K562 (cell line): Measurements from ENCODE around the gene MYO5C. TPM values are rescaled to one million over a fixed set of nuclear protein-coding genes. Genes with fewer than 3 reads are reported as not detected.

Experiments
- ATAC-seq: fragments of 200-7000 bp; cut with Tn5 transposase; 3 replicates; pipeline ENCODE4 v1.9.1; 2020; ENCODE audit warnings: moderate library complexity
- BruUV-seq: library from RNA; stranded (reverse); fragments of 400-500 nt; replicated peaks from 2 replicates; lab custom pipeline; 2021; lab: Mats Ljungman, UMichigan
- CTCF ChIA-PET: fragments of 300-600 bp; formaldehyde crosslinking; extraction: SDS; loops from one replicate; lab custom pipeline; 2021; ENCODE audit warnings: low intra/inter-chr PET ratio; lab: Yijun Ruan, JAX
- POLR2A ChIA-PET: fragments of 300-600, 350-650 bp; sonication (Branson Sonifier 250); formaldehyde crosslinking; extraction: SDS; loops from one replicate; lab custom pipeline; 2021; ENCODE audit warnings: antibody characterized with exemption, inconsistent platforms; lab: Yijun Ruan, JAX
- DNase-seq, 4 experiments: peaks; one replicate each; pipeline versions ENCODE4 v3.0.0 to v3.0.0-alpha.2; 2011 to 2018; ENCODE audit warnings: low spot score in 3 of 4, mixed read lengths in 3 of 4; ENCODE audit errors: extremely low read depth in 1 of 4
- FAIRE-seq: peaks from 2 replicates; lab custom pipeline; 2011; peaks lifted over from hg19 to GRCh38; lab: Jason Lieb, UNC
- H2AFZ ChIP-seq: 2 replicates; pipeline ENCODE4 v1.6.0; 2011; ENCODE audit warnings: low read depth, low read length, control low read depth, inconsistent platforms
- H3K27ac ChIP-seq: fragments of 200-600 bp; 3 replicates; pipeline ENCODE4 v1.8.0; 2011; ENCODE audit warnings: low read depth, mild to moderate bottlenecking, control low read depth, inconsistent platforms, low read length, moderate library complexity, mixed read lengths; ENCODE audit errors: extremely low read depth
- H3K27me3 ChIP-seq, 2 experiments: fragments of 300-600 bp in 1 of 2; 2 replicates in 1 of 2; 3 replicates in 1 of 2; pipeline versions ENCODE4 v1.6.0 to v1.8.0; 2011; ENCODE audit warnings: inconsistent platforms in 2 of 2, low read length in 2 of 2, mild to moderate bottlenecking in 1 of 2, mixed read lengths in 1 of 2, moderate library complexity in 1 of 2; ENCODE audit not compliant: control insufficient read depth in 2 of 2, insufficient read depth in 2 of 2
- H3K36me3 ChIP-seq: fragments of 300-600 bp; 3 replicates; pipeline ENCODE4 v1.8.0; 2011; ENCODE audit warnings: mild to moderate bottlenecking, low read length, inconsistent platforms; ENCODE audit not compliant: control insufficient read depth, insufficient read depth
- H3K4me1 ChIP-seq, 2 experiments: fragments of 200-600 bp in 1 of 2; replicated peaks in 1 of 2; 2 replicates in 1 of 2; 3 replicates in 1 of 2; pipeline versions ENCODE4 v1.5.1 to v1.8.0; 2011; ENCODE audit warnings: inconsistent platforms in 2 of 2, low read length in 2 of 2, mild to moderate bottlenecking in 1 of 2, mixed read lengths in 1 of 2, moderate library complexity in 1 of 2; ENCODE audit not compliant: control insufficient read depth in 2 of 2, insufficient read depth in 2 of 2
- H3K4me2 ChIP-seq: 2 replicates; pipeline ENCODE4 v1.6.1; 2011; ENCODE audit warnings: low read length, control low read depth, inconsistent platforms, mixed read lengths; ENCODE audit not compliant: insufficient read depth
- H3K4me3 ChIP-seq: fragments of 200-600 bp; sonication (generic), shearing (Covaris generic); 2 replicates; pipeline ENCODE4 v1.5.1; 2016; ENCODE audit warnings: control low read depth, inconsistent platforms
- H3K79me2 ChIP-seq: fragments of 200-600 bp; 3 replicates; pipeline ENCODE4 v1.8.0; 2011; ENCODE audit warnings: low read length, inconsistent platforms; ENCODE audit not compliant: control insufficient read depth, insufficient read depth
- H3K9ac ChIP-seq, 2 experiments: 2 replicates each; pipeline versions ENCODE4 v1.6.0 to v1.6.1; 2011; ENCODE audit warnings: low read depth in 2 of 2, low read length in 2 of 2, control low read depth in 1 of 2, inconsistent platforms in 1 of 2, mild to moderate bottlenecking in 1 of 2, mixed read lengths in 1 of 2; ENCODE audit not compliant: insufficient read depth in 1 of 2
- H3K9me1 ChIP-seq: one replicate; pipeline ENCODE4 v1.6.0; 2011; ENCODE audit warnings: inconsistent platforms, mild to moderate bottlenecking, low read length, moderate library complexity; ENCODE audit not compliant: control insufficient read depth, insufficient read depth
- H3K9me3 ChIP-seq: replicated peaks from 2 replicates; pipeline ENCODE4 v1.5.1; 2011; ENCODE audit warnings: low read depth, low read length, inconsistent platforms; ENCODE audit not compliant: control insufficient read depth, insufficient read depth
- H4K20me1 ChIP-seq: replicated peaks from 2 replicates; pipeline ENCODE4 v1.6.1; 2011; ENCODE audit warnings: low read length, inconsistent platforms, mixed read lengths; ENCODE audit not compliant: control insufficient read depth, insufficient read depth
- CBX8 ChIP-seq: fragments of 200-600 bp; sonication (generic); IDR thresholded peaks from 2 replicates; pipeline ENCODE4 v1.6.1; 2012; ENCODE audit warnings: borderline replicate concordance, mixed run types, low read depth, mild to moderate bottlenecking, moderate library complexity, mixed read lengths, low read length, control low read depth, inconsistent platforms; ENCODE audit not compliant: poor library complexity, severe bottlenecking; ENCODE audit errors: extremely low read depth
- MAFG ChIP-seq: fragments of 450-650 bp; conservative IDR thresholded peaks from 2 replicates; pipeline ENCODE4 v1.6.1; 2016; ENCODE audit warnings: missing genetic modification characterization, missing compliant biosample characterization
- MLX ChIP-seq, 2 experiments: fragments of 450-650 bp in 1 of 2; sonication (generic) in 1 of 2; formaldehyde crosslinking; conservative IDR thresholded peaks; 2 replicates each; pipeline versions ENCODE4 v1.4.0 to v1.8.1; 2020 to 2022; ENCODE audit warnings: mild to moderate bottlenecking in 1 of 2, missing genetic modification reagents in 1 of 2
- ZNF253 ChIP-seq: fragments of 250-450 bp; sonication (Bioruptor Pico); conservative IDR thresholded peaks from 2 replicates; pipeline ENCODE4 v1.6.1; 2021; ENCODE audit warnings: mild to moderate bottlenecking
- ZNF316 ChIP-seq: fragments of 450-650 bp; IDR thresholded peaks from 2 replicates; pipeline ENCODE4 v1.6.1; 2016
- WGBS: fragments of 100-300 bp; shearing (Covaris generic); methylation state at CpG from one replicate; pipeline ENCODE4 v1.1.6; 2016; ENCODE audit warnings: low coverage, mixed read lengths; ENCODE audit not compliant: insufficient coverage; ENCODE audit errors: missing lambda C conversion rate; 5-methylcytosine and 5-hydroxymethylcytosine counted together
- in situ Hi-C: fragments of 300-500 bp; cut with MboI; formaldehyde crosslinking; loops from 4 replicates; pipeline ENCODE4 v1.15.0; 2018; ENCODE audit warnings: inconsistent platforms, mixed read lengths
- intact Hi-C: fragments of 100-400 bp; cut with micrococcal nuclease; formaldehyde crosslinking; loops from 2 replicates; pipeline ENCODE4 v1.14.2; 2022
- polyA plus RNA-seq, 8 experiments: library from polyadenylated mRNA; depleted of rRNA in 4 of 8; stranded (reverse) in 5 of 8; unstranded in 3 of 8; fragments of >200 nt; fragmentation: Nextera tagmentation in 2 of 8; fragmentation: Illumina TruSeq in 1 of 8; extraction: Ambion mirVana in 2 of 8; extraction: Trizol in 1 of 8; gene quantifications; 2 replicates each; pipeline versions ENCODE4 v1.2.1 to v1.2.3, GENCODE V29; 2011 to 2014; ENCODE audit warnings: inconsistent platforms in 1 of 8, missing spikeins in 1 of 8
- total RNA-seq, 7 experiments: library from RNA; depleted of rRNA in 6 of 7; stranded (reverse); fragments of >200 nt in 6 of 7; fragmentation: Illumina TruSeq in 2 of 7; extraction: Trizol in 2 of 7; gene quantifications; 2 replicates each; pipeline versions ENCODE4 v1.2.1 to v1.2.3, GENCODE V29; 2011 to 2021; ENCODE audit warnings: low replicate concordance in 1 of 7

MYO5C gene
- total and polyA plus RNA-seq, 9 of the 15 experiments (the other 6 are each of a cell fraction or from before 2014, with no cell fraction given): 0.01 to 0.24 TPM; not detected in 7

- in situ Hi-C loops: no loop called here
- Histone ChIP-seq H3K27me3 (peaks cover 13 to 19% of the 10 kb centered on the region in 2 experiments), H3K27ac (no peak overlapping the region), H2AFZ (no peak overlapping the region), H3K4me2 (no peak overlapping the region), H3K9ac (no peak overlapping the region), H3K79me2 (no peaks in the 10 kb centered on the region)
- intact Hi-C loops: no loop called here
- no peak for TF ChIP-seq ZNF253 (CRISPR knock-in tag)
- peak; percentile 30; the same call in 1 of the 2 replicates for TF ChIP-seq MAFG (tag)
- 0 out of 2 replicates have a peak, but pooled peaks have one; percentile 9 for TF ChIP-seq ZNF316
- TF ChIP-seq, all 486 proteins: peak for 2
- WGBS: 0% methylated on average over 3 of the region's 3 CpGs
- DNase-seq (no peak), ATAC-seq (no peak), FAIRE-seq (no peak)
- Histone ChIP-seq H4K20me1 (no peaks in the 10 kb centered on the region), H3K36me3 (no peaks in the 10 kb centered on the region), H3K9me1 (no peaks in the 10 kb centered on the region), H3K9me3 (no peaks in the 10 kb centered on the region), H3K4me3 (no peak overlapping the region), H3K4me1 (no peaks in the 10 kb centered on the region)
- BruUV-seq: no TSS peak
- ChIA-PET POLR2A (interaction anchor here (0.9 to 1.0 kb wide), 2 partner anchors 9 to 12 kb away, joined by 4 read pairs; no protein-coding TSS in a partner anchor), CTCF (no interaction called here)
These were observed 98.7 kb downstream of the MYO5C start for GRCh38 chr15:52196891-52197290.

- no peaks in the 10 kb centered on the region; a peak in 1 of 5 replicates for H3K4me1 ChIP-seq
- 0% methylated on average over 1 of the region's 1 CpG for WGBS
- peaks cover 26 to 35% of the 10 kb centered on the region in 2 experiments for H3K27me3 ChIP-seq
- H3K9ac ChIP-seq: no peak overlapping the region
- ChIA-PET CTCF (interaction anchor here (0.6 kb wide), 1 partner anchor 681 kb away, joined by 3 read pairs; no protein-coding TSS in a partner anchor), POLR2A (interaction anchor here (1.1 to 2.1 kb wide), 3 partner anchors 10 to 23 kb away, joined by 3 to 10 read pairs (median 3); no protein-coding TSS in a partner anchor)
- no peak overlapping the region for H3K4me3 ChIP-seq
- H4K20me1 ChIP-seq: no peaks in the 10 kb centered on the region
- no peaks in the 10 kb centered on the region for H3K9me3 ChIP-seq
- no peaks in the 10 kb centered on the region for H3K79me2 ChIP-seq
- no peak overlapping the region for H2AFZ ChIP-seq
- no peaks in the 10 kb centered on the region for H3K9me1 ChIP-seq
- H3K36me3 ChIP-seq: no peaks in the 10 kb centered on the region
- no peak overlapping the region for H3K4me2 ChIP-seq
- no TSS peak for BruUV-seq
- H3K27ac ChIP-seq: no peak overlapping the region
- in situ Hi-C loops (no loop called here), intact Hi-C loops (no loop called here)
- DNase-seq: no peak
- TF ChIP-seq CBX8 (peak; percentile 6), MLX (CRISPR knock-in tag; conservative IDR thresholded peaks at IDR 0.05) (no peak)
- no peak for ATAC-seq
- peak; percentile 42 for FAIRE-seq
These were observed 101.8 kb downstream of the MYO5C start for GRCh38 chr15:52193791-52194190.
